ENCODE results near the gene BCAT1. TPM values are rescaled to one million over a fixed set of nuclear protein-coding genes. Genes with fewer than 3 reads are reported as not detected.
A peak's percentile ranks its signal among the peaks of the same experiment; 100 is the strongest.
"Not testable (repeated sequence)": the region's sequence is repeated elsewhere in the genome, so short reads cannot be mapped to it uniquely, and the experiment has no call there.

The BCAT1 gene
- total RNA-seq, 2 donors from 2014 or later, result 45.0 to 141 TPM

DNA sequence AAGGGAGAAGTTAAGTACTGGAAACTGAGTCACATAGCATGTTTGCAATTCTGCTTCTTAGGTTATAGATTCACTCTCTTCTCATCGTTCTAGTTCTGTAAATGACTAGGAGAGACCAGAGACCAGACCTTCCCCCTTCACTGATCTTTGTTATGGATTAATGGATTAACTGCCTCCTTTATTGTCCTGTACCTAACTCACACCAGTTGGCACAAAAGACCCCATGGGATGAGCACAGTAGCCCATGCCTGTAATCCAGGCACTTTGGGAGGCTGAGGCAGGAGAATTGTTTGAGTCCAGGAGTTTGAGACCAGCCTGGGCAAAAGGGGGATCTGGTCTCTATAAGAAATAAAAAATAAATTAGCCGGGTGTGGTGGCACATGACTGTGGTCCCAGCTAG lies 20.8 kb downstream of the BCAT1 start:
- Mint-ChIP-seq H3K4me3 (no peak overlapping the region), H3K9me3 (peaks cover 36% of the 10 kb centered on the region), H3K4me1 (peaks cover 25% of the 10 kb centered on the region), H3K27me3 (ENCODE audit: insufficient read depth) (no peaks in the 10 kb centered on the region), H3K36me3 (ENCODE audit: low read depth) (peaks cover 29% of the 10 kb centered on the region), H3K27ac (no peak overlapping the region)
- Histone ChIP-seq H3K27me3 (ENCODE audit: control insufficient read depth, insufficient read depth, low read length, poor library complexity, severe bottlenecking) (no peaks in the 10 kb centered on the region), H3K36me3 (ENCODE audit: control insufficient read depth, insufficient read depth, low read length) (peaks cover 6% of the 10 kb centered on the region), H3K4me1 (ENCODE audit: control insufficient read depth, insufficient read depth, low read length) (no peaks in the 10 kb centered on the region), H3K9me3 (ENCODE audit: control insufficient read depth, low read length) (peaks cover 27% of the 10 kb centered on the region), H3K9ac (ENCODE audit: extremely low read depth, low read length, poor library complexity, severe bottlenecking) (no peak overlapping the region), H3K4me3 (ENCODE audit: low read length) (peak overlapping the region; percentile 53), H3K27ac (ENCODE audit: low read depth, low read length) (no peak overlapping the region)
- 80 to 93% methylated on average over 2 of the region's 2 CpGs for WGBS, 2 experiments (ENCODE audit: insufficient coverage in 1 of 2, insufficient read length in 1 of 2)
- no peak for DNase-seq
- no peak for TF ChIP-seq CTCF (conservative IDR thresholded peaks at IDR 0.05)

GRCh38 chr12:24926080-24926479 lies 22.8 kb downstream of the BCAT1 start:
- Mint-ChIP-seq H3K36me3 (ENCODE audit: low read depth) (peaks cover 18% of the 10 kb centered on the region), H3K9me3 (peaks cover 25% of the 10 kb centered on the region), H3K4me1 (peaks cover 32% of the 10 kb centered on the region)
- not testable (repeated sequence) for H3K27ac Mint-ChIP-seq; H3K27me3 Mint-ChIP-seq (ENCODE audit: insufficient read depth); H3K27ac ChIP-seq (ENCODE audit: low read depth, low read length); H3K27me3 ChIP-seq (ENCODE audit: control insufficient read depth, insufficient read depth, low read length, poor library complexity, severe bottlenecking); H3K36me3 ChIP-seq (ENCODE audit: control insufficient read depth, insufficient read depth, low read length); H3K9ac ChIP-seq (ENCODE audit: extremely low read depth, low read length, poor library complexity, severe bottlenecking); H3K4me3 ChIP-seq (ENCODE audit: low read length); DNase-seq; H3K4me1 ChIP-seq (ENCODE audit: control insufficient read depth, insufficient read depth, low read length); H3K4me3 Mint-ChIP-seq
- 89 to 97% methylated on average over 5 to 20 of the region's 24 CpGs for WGBS, 2 experiments (ENCODE audit: insufficient coverage in 1 of 2, insufficient read length in 1 of 2)
- peaks cover 22% of the 10 kb centered on the region for H3K9me3 ChIP-seq (ENCODE audit: control insufficient read depth, low read length)

DNA sequence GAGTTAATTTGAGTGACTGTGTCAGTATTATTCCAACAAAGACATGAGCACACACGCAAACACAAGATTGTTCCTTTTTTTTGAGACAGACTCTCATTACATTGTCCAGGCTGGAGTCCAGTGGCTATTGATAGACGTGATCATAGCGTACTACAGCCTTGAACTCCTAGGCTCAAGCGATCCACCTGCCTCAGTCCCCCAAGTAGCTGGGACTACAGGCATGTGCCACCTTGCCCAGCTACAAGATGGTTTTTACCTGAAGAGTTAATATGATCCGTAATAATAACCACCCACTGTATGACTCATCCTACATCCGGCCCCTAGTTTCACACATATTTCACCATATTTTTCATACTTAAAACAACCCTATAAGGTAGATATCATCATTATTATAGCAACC lies 26.8 kb downstream of the BCAT1 start:
- H3K27me3 Mint-ChIP-seq (ENCODE audit: insufficient read depth), result no peaks in the 10 kb centered on the region
- H3K27me3 ChIP-seq (ENCODE audit: control insufficient read depth, insufficient read depth, low read length, poor library complexity, severe bottlenecking), result no peaks in the 10 kb centered on the region
- no peak overlapping the region for H3K27ac ChIP-seq (ENCODE audit: low read depth, low read length)
- H3K9me3 Mint-ChIP-seq, result peaks cover 21% of the 10 kb centered on the region
- H3K36me3 ChIP-seq (ENCODE audit: control insufficient read depth, insufficient read depth, low read length), result peaks cover 10% of the 10 kb centered on the region
- no peak overlapping the region for H3K9ac ChIP-seq (ENCODE audit: extremely low read depth, low read length, poor library complexity, severe bottlenecking)
- TF ChIP-seq CTCF (conservative IDR thresholded peaks at IDR 0.05), result no peak
- no peak overlapping the region for H3K4me3 Mint-ChIP-seq
- peaks cover 10% of the 10 kb centered on the region for H3K36me3 Mint-ChIP-seq (ENCODE audit: low read depth)
- H3K27ac Mint-ChIP-seq, result no peak overlapping the region
- DNase-seq, result no peak
- WGBS, 2 experiments (ENCODE audit: insufficient coverage in 1 of 2, insufficient read length in 1 of 2), result 91 to 95% methylated on average over 4 to 6 of the region's 6 CpGs
- no peak overlapping the region for H3K4me3 ChIP-seq (ENCODE audit: low read length)
- no peaks in the 10 kb centered on the region for H3K4me1 ChIP-seq (ENCODE audit: control insufficient read depth, insufficient read depth, low read length)
- H3K4me1 Mint-ChIP-seq, result peaks cover 20% of the 10 kb centered on the region
- peaks cover 17% of the 10 kb centered on the region for H3K9me3 ChIP-seq (ENCODE audit: control insufficient read depth, low read length)

All from endodermal cell (in vitro differentiated cells).